Embryonic facial prominence (tissue), 1 donor: ENCODE measurements around the gene SCNM1.

Experiments
- DNase-seq: peaks from one replicate; pipeline ENCODE4 v3.0.0-alpha.2; 2016; ENCODE audit errors: extremely low spot score

SCNM1 gene, protein sequence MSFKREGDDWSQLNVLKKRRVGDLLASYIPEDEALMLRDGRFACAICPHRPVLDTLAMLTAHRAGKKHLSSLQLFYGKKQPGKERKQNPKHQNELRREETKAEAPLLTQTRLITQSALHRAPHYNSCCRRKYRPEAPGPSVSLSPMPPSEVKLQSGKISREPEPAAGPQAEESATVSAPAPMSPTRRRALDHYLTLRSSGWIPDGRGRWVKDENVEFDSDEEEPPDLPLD

DNA sequence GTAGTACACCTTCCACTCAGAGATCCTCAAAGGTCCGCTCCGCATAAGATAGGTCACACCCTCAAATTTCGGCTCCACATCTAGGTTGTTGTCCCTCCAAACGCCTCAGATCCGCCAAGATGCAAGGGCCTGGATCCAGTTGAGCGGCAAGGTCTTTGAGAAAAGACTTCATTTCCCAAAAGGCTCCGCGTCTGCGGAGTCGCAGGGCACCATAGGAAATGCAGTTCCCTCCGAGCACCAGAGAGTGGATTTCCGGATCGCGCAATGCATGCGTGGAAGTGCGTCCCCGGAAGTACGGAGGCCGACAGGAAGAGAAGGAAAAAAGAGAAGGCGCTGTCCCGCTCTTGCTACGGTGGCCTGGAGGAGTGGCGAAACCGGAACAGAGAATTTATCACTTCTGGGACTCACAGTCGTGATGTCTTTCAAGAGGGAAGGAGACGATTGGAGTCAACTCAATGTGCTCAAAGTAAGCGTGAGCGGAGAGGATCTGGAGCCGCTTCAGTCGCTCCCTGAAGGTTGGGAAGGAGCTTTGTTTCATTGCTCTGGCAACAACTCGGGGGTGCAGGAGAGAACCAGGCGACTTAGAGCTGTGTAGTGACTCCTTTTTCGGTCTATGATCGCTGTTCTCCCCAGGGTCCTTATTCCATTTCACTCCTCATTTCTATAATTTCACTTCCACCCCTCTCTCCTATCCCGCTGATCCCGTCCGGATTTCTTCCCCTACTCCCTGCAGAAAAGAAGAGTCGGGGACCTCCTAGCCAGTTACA, at the start of gene SCNM1, which contains the start of gene LYSMD1:
Gene SCNM1 (plus strand): TSS at position 407 of the 767 bp plus-strand sequence. CDS start 9 bp downstream, at position 416.
Gene LYSMD1 (minus strand): TSS at position 165 of the 767 bp plus-strand sequence. CDS start 644 bp downstream, outside the sequence.
- peak; percentile 100 for DNase-seq

DNA sequence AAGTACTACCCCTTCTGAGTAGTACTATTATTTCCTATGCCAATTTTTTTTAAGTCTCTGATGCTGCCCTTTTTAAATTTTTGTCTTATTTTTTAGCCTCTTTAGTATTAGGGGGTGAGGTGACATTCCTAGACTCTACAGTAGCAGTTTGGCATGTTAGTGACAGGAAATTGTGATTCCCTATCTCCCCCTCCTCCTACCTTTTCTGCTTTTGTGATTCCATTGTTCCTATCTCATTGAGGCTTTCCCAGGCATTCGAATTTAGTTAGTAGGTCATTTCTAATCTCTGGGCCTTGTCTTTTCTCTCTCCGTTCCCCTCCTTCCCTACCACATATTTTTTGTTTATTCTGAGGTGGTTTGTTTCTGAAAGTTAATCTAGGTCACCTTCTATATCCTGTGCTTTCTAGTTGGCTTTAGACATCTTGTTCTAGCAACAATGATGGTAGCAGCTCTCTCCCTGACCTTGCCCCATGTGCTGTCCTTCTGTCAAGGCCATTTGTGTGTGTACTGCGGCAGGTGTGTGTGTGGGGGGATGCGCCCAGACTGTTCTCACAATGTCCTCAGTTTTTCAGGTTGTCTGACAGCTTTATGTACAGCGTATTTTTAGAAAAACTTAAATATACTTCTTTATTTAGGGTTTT, 41.1 kb upstream of the SCNM1 start:
- DNase-seq: no peak

DNA sequence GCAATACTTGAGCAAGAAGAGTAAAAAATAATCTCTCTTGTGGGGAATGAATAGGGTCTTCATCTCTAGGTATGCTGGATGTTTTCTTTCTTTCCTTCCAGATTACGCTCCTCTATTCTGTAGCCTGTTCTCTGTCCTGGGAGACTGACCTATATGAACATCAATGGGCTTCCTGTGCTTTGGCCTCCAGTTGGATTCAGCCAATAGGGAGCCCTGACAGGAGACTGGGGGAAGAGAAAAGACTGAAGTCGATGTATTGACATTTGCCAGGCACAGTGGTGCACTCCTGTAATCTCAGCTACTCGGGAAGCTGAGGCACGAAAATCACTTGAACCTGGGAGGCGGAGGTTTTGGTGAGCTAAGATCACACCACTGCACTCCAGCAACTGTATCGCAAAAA, 37.1 kb upstream of the SCNM1 start:
- no peak for DNase-seq

DNA sequence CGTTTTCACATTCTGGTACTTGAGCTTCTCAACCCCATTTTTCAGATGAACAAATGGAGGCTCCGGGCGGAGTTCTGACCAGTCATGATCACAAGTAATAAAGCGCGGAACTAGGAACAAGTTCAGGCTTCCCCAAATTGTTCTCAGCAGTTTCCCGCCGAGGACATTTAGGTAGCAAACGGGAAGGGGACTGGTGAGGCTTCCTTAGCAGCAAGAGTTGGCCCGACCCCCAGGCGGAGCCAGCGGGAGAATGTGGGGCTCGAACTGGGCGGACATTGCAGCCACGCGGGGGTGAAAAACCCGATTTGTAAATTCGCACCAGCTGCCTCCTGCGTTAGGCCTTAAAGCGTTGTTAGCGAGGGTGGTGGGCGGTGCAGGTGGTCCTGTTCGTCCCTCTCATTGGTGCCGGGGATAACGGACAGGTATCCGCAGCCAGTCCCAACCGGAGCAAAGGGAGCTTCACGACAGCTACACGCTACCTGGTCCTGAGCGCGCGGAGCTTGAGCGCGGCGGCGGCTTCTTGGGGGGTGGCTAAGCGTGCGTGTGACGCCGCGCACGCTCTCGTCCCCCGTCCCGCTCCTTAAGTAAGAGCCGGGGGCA, 34.9 kb upstream of the SCNM1 start:
- peak; percentile 90 for DNase-seq

DNA sequence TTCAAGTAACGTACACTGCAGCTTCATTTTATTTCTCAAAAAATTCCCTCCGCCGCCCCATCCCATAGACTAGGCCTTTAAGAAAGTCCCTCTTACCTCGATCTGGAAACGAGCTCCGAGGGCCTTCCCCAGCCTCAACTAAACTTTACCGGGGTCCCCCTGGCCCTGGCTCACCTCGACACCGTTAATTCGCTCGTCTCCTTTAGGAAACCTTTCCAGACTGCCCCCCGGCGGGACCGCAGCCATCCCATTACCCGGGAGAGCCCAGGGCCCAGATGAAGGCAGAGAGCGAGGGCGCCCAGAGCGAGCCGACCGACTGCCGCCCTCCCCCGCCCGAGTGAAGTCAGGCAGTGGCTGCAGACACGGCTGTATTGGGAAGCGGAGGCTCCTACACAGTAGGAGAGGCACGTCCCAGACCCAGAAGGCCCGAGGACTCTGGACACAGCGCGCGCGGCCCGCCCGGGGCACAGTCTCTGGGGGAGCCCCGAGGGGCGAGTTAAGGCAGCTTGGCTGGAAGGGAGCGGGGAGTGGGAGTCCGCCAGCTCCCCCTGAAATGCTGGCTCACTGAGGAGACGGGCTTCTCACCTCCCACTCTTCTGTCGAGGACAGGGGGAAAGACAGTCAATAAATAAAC, 34.1 kb upstream of the SCNM1 start:
- no peak for DNase-seq

DNA sequence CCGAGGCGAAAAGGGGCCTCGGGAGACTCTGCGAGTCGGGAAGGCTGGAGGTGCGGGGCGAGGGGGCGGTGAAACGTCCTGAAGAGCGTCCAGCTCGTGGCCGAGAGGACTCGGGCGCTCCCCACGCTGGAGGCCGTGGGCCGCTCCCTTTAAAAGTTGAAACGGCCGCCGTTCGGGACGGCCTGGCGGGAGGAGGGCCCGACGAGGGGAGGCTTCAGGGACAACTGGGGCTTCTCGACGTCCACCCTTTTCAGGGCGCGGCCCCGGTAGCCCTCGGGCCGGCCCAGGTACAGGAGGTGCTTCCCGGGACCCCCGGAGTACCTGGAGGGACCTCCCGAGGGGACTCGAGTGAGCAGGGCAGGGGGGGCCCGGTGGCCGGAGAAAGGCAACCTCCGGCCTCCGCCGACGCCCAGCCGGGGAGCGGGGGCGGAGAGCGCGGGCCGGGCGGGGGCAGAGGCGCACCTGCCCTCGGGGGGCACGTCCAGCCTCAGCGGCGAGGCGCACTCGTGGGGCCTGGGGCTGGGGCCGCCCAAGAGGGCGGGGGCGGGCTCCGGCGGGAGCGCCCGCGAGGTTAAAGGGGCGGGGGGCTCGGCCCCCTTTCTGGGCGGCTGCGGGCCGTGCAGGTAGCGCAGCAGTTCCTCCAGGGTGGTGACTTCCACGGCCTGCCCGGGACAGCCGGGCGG, 33.5 kb upstream of the SCNM1 start:
- no peak for DNase-seq

DNA sequence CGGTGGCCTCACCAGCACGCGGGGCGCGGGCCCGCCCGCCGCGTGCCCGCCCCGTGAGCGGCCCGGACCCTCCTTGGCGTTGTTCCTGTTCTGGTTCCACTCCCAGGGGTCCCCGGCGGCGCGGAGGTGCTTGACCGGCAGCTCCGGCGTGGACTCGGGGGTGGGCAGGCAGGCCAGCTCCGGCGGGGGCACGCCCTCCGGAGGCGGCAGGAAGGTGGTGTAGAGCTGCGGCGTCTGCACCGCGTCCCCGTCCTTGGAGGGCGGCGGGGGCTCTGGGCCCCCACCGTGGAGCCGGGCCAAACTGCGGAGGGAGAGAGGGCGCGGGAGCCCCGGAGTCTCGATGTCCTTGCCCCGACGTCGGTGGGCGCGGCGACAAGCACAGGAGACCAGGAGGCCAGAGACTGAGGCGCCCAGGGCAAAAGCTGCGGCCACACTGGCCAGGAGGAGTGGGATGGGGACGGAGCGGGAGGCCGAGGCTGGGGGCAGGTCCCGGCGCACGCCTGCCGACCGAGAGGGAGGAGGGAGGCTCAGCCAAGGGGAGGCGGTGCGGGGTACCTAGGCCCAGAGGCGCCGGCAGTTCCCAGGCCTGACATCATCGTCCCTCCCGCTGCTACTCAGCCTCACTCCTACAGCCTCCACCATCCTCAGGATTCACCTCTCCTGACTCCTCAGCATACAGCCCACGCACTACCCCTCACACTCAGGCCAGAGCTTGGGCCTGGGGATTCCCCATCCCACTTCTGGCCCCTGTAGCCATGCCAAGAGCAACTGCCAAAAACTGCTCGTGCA, 32.7 kb upstream of the SCNM1 start:
- DNase-seq: no peak

DNA sequence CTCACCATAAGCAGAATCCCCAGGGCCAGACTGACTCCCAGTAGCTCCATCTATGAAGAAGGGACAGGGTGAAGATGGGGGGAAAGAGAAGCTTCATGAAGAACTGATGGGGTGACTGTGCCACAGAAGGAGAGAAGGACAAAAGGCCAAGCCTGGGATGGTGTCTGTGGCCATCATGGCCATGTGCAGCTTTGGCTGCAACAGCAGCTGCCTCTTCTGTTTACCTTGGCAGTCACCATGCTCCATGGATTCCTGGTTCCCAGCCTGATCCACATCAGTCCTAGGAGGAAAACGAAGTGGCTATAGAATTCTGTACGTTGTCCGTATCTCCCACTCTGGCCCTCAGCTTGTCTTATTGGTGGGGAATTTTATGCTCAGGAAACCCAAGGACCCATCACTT, 31.5 kb upstream of the SCNM1 start:
- no peak for DNase-seq

DNA sequence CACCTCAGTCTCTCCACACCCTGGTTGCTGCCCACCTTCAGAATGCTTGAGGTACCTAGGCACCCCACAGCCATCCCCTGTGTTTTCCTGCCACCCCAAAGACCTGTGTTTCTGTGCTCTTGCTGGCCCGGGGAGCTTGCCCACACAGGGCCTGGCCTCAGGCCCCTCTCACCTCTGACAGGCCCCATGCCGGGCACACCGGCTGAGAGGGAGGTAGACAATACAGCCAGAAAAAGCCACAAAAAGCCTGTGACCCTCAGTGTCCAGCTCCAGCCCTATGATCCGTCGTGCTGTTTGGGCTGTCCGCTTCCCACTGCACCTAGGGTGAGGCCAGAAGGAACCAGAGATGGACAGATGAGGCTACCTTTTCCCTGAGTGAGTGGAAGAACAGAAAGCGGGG, 31.0 kb upstream of the SCNM1 start:
- no peak for DNase-seq

DNA sequence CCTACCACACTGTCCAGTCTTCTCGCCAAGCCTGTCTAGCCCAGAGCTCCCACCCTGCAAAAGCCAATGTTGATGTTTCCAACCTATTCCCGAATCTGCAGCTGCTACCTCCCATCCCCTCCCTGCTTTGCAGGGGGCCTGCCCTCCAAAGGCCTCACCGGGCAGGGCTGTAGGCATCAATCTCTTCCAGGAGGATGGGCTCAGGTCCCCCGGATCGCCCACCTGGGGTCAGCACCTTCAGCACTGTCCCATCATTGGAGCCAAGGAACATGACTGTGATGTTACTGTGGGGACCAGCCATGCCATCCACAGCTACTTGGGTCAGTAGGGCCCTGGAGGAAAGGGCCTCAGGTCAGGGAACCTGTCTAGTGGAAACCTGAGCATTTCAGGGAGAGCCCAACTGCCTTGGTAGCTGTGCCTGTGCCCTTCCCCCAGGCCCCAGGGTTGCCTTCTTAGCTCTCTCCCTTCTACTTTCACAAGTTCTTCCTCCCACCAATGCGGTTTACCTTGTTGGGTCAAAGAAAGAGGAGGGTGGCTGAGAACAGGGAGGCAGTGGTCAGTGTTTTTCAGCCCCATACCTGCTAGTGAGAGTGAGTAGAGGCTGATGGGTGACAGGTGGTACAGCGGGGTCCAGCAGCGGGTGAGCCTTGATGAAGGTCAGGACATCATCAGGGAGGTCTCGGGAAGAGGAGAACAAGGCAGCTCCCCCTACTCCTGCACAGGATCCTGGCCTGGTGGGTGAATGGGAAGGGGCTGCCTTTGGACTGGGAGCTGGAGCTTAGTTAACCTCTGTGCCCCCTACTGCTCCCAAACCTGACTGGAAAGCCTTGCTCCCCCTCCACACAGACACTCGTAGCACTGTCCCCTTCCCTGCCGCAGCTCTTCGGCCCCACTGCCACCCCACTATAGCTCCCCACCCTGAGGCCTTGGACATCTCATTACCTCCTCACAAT, 30.2 kb upstream of the SCNM1 start:
- no peak for DNase-seq

DNA sequence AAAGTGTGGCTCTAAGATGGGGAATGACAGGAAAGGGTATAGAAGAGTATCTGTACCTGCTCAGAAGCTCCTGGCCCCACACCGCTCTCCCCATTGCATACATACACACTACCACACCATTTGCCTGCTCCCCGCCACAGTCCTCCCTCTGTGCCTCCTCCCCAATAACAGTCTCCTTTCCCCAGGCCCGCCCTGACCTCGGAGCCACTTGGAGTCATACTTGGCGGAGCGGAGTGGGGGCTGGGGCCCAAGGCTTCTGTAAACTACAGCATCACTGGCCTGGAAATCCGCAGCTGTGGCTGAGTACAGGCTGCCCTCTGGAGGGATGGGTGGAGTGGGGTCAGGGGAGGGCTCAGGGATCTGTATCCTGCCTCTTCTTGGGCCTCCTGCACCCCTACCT, 28.2 kb upstream of the SCNM1 start:
- no peak for DNase-seq

DNA sequence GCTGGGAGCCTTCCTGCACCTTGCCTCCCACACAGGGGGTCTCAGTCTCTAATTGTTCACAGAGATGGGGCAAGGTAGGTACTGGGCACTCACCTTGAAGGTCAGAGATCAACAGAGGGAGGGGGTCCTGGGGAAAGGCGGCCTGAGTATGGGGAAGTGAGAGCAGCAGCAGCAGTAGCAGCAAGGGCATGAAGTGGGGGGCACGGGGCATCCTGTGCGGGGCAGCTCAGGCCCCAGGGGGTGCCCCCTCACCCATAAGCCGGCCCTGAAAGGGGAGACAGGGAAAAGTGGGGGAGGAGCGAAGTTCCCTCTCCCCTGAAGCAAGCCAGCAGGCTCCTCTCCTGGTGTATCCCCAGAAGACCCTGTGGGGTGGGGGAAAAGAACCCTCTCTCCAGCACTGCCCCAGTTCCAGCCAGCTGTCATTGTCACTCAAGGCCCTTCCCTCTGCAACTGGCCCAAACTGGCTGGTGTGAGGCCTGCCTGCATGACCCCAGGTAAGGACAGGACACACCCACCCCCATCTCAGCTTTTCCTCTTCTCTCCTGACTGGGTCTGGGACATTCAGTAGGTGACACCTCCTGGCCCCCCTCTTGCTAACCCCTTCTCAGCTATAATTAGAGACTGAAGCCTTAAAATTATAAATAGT, 23.4 kb upstream of the SCNM1 start:
- DNase-seq: no peak

DNA sequence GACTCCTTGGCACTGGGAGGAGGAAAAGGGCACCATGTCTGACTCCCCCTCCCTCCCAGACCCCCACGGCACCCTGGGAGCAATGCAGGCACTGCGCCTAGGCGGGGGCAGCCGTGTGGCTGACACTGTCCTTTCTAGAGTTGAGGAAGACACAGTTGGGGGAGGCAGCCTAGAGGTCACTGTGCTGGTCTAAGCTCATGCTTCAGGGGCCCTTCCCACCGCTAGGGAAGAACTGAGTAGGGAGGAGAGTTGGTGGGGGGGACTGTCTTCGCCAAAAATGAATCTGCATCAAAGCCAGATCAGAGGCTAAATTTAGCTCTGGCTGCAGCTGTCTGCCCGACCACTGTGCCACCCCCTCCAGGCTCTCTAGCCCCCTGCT, 22.9 kb upstream of the SCNM1 start:
- no peak for DNase-seq

DNA sequence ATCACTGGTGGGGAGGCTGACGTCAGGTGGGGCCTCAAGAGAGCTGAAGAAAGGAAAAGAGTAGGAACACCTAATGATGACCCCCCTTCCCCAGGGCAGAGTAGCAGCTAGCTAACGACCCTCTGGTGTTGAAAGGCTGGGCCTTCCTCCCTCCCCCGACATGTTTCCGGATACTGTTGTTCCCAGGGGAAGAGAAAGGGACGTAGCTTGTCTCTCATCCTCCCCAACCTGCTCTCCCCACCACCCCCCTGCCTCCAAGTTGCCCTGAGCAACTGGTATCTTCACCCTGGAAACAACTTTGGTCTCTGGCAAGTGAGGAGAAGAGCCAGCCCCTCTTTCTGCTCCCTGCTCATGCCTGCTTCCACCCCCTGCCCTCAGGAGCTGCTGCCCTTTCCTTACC, 22.0 kb upstream of the SCNM1 start:
- DNase-seq: no peak

DNA sequence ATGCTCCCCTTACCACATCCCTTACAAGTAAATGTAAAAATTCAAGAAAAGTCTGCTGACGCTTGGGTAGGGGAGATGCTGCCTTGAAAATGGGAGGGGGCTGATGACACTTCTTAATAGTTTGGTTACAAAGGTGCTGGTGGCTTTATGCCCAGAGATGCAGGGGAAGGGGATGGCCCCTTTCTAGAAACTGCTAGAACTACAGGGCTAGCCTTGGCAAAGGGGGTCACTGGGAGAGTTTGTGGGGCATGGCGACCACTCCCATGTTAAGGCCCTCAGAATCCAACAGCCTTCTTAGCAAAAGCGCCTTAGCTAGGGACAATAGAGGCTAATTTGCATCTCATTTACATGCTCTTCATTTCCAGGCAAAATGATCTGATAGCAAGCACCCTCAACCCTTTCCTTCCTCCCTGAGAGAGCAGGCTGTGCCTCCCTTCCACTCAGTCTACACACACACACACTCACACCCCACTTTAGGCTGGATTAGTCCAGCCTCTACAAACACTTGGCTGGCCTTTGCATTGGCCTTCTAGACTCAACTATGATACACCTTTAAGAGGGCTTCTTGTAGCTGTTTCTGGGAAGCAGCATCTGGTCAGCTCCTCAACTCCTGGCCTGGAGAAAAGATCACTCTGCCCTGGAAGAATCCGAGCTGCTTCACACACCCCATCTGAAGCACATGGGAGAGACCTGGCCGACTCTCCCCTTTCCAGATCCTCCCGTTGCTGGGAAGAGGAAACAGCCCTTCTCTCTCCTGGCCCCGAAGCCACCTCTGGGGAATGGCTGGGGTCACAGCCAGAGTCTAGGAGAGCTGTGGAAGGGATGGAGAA, 21.3 kb upstream of the SCNM1 start:
- DNase-seq: no peak

DNA sequence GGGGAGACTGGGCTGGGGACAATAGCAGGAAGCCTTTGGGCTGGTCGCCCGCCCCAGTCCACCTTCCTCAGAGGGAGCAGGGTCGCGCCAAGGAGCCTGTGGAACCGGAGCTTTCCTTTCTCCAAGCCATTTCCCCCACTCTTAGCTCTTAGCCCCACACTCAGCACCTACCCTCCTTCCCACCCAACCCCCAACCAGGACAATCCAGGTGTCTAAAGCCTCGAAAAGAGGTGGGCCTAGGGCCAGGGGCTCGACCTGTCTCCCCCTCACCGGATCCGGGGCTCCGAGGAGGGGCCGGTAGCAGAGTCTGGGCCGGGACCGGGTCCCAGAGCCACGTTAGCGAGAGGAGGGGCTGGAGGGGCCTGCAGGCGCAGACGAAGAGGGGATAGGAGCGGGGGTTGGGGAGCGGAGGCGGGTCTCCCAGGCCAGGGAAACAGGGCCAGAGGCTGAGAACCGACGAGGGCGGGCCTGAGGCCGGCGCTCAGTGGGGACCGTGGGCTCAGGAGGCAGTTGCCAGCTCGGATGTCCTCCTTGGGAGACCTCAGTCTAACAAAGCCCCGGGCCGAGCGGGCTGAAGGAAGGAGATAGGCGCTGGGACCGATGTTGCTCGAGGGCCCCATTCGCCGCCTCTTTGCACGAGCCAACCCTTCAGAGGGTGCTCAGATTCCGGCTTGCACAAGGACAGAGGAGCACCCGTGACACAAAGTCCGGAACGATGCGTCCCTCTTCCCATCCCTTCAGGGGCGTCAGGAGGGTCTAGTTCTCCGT, 20.5 kb upstream of the SCNM1 start:
- DNase-seq: no peak

DNA sequence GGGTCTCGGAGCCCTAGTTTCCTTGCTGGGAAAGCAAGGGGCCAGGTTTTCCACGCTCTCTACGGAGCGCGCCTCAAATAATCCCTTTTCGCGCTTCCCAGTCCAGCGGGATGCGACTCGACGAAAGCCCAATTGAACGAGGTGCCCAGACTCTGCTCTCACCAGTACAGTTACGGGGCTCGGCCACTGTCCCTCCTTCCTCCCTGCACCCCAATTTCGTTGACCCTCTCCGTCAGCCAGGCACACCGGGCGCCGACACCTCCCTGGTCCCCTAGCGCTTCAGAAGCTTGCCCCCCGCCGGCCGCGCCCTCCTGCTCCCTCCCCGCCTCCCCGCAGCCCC, 19.9 kb upstream of the SCNM1 start:
- no peak for DNase-seq
